ENCODE data around the gene CCDC88A.
"Not testable (repeated sequence)": the region's sequence is repeated elsewhere in the genome, so short reads cannot be mapped to it uniquely, and the experiment has no call there.

The CCDC88A gene

DNA sequence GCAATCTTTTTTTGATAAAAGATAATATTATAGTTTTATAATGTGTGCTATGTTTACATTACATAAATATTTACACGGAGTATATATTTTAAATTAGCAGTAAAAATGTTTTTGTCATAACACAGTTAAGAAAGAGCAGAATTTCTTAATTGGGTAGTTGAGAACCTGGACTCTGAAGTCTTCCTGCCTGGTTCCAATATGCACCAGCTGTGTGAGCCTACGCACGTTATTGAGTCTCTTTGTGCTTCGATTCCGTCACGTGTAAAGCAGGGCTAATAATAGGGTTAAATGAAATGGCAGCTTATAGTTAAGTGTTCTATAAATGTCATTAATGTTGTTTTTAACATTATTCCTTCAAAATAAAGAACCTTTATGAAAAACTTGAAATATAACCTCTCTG, 1.2 kb upstream of the CCDC88A start:
- DNase-seq: no peak

DNA sequence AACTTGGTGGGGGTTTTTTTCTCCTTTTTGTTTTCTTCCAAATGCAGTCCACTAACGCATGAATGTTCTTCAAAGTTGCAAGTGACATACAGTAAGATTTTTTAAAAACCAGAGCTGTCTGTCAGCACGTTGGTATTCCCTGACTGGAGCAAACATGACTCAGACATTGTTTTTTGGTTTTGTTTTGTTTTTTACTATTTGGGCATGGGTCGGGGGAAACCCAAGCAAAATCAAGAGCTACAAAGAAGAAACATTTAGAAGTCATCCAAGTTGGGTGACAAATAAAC, 726 bp upstream of the CCDC88A start:
- DNase-seq: no peak

DNA sequence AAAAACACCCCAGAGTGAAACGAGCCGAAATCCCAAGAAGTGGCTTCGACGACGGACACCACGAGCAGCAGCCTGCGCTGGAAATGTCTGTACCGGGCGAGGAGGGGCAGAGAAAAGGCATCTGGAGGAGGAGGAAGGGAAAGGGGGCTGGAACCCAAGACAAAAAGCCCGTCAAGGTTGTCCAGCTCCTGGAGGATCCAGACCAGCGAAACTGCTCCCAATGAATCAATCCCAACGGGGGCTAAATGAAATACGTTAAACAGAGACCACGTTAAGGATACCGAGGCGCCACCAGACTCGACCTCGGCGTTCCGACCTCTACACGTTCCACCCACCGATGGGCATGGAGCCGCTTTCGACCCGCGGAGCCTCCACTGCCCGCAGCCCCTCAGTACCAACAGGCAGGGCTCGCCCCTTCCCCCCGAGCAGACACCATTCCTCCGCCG, 400 bp downstream of the CCDC88A start:
- no peak for DNase-seq

DNA sequence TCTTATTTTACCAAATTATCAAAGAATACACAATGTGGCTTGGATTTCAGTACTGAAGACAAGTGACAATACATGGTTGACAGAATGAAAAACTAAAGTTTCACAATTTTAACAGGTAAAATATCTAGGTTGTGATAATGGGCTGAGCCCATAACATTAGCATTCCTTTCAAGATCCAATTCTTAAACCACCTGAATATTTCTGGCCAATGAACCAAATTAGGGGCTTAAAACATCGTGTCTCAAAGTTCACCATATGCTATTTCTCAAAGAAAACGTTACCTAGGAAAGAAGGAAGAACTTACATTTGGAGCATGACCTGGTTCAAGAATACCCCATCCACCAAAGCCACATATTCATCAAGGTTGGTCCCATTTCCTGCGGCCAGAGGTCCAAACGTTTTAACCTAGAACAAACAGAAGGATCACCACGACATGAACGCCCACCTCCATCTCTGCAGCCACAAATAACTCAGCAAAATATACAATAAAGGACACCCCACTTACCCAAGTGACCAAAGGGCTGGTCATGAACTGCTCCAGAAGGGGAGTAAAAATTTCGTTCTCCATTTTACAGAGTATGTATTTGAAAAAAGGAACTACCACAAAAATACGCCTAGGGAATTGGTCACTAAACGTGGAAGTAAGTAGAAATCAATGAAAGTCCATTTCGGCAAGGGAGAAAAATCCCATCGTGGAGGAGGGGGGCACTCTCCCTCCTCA, 984 bp downstream of the CCDC88A start:
- no peak for DNase-seq

DNA sequence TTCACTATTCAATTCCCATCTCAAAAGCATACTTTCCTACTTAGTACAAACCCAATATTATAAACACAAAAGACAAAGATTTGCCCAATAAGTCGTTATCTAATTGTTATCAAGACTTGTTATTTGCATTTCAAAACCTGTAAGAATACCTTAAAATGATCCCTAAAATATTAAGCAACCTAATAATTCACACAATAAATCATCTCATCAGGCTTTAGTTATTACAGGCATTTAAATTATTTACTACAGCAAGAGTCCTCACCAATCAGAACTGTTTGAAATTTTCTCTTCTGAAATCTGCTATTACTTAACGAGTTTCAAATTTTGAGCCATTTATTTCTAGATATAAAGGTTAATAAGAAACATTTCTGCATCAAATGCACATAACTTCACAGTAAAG, 1.6 kb downstream of the CCDC88A start:
- DNase-seq: no peak

DNA sequence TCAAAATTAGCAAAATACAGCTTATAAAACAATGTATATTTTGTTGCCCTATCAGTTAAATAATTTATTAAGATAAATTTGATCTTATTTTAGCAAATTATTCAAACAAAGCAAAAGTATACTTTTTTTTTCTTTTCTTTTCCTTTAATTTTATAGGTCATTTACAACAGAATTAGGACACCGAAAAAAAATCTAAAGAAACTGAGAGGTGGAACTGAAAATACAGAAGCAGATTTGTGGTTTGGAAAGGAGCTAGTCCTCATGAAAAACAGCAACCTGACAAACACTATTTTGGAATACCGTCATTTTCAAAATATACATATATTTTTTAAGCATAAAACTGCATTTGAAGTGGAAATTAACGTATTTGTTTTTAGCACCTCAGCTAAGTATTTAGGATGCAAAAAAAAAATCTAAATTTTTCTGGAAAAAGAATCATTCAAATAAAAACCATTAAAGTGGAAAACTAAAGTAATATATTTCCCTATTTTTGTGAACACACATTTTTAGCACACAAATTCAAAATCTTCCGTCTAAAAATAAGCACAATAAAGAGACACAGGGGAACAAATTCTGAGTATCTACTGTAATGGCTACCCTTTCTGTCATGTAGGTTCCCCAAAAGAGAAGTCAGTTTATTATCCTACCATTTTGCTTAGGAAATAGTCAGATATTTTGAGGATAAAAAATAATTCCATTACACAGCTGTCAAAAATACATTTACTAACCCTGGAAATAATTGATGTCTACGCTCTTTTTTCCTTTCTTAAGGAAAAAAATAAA, 2.7 kb downstream of the CCDC88A start:
- DNase-seq: no peak

DNA sequence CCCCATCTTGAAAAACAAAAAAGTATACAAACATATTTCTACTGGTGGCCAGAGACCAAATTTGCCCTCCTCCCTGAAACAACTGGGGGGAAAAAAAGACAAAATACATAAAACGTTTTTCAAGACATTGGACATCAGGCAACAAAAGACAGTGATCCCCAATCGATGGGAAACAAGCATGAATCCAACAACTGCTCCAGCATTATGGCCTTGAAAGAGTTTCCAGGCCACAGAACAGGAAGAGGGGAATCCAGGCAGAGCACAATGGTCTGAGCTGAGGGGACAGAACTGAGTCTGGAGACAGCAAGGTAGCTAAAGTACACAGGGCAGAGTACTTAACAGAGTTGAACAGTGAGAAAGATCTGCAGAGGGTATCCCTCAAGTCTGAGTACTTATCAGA, 4.4 kb downstream of the CCDC88A start:
- DNase-seq: no peak

DNA sequence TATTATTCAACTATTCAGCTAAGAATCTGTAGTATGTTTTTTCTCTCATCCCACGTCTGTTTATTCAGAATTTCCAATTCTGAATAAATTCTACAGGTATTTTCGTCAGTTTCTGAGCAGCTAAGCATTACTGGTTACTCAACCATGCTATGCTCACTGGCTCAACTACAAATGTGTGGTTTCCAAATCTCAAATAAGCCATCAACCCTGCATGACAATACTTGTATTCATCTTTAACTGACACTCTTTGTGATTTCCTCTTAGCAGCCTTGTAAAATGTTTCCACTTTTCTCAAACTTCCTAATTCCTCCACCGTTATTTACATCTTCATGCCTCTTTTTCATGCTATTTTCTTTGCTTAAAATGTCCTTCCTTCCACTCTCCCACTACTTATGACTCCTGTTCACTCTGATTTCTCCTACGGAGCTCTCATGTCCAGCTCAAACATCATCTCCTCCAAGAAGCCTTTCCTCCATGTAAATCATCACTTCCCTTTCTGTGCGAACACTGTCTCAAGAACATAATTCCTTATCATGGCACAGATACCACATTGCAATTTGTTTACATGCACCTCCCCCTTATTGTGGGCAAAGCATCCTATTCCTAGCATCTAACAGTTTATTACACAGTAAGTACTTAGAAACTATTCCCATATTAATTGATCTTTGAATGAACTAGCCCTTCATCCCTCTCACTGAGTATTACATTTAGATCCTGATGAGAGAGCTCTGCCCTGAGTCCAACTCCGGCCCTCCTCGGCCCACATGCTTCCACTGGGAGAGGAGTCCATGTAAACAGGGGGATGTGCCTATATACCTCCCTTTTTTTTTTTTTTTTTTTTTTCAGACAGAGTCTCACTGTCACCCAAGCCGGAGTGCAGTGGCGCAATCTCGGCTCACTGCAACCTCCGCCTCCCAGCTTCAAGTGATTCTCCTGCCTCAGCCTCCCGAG, 10.5 kb downstream of the CCDC88A start:
- DNase-seq: no peak

DNA sequence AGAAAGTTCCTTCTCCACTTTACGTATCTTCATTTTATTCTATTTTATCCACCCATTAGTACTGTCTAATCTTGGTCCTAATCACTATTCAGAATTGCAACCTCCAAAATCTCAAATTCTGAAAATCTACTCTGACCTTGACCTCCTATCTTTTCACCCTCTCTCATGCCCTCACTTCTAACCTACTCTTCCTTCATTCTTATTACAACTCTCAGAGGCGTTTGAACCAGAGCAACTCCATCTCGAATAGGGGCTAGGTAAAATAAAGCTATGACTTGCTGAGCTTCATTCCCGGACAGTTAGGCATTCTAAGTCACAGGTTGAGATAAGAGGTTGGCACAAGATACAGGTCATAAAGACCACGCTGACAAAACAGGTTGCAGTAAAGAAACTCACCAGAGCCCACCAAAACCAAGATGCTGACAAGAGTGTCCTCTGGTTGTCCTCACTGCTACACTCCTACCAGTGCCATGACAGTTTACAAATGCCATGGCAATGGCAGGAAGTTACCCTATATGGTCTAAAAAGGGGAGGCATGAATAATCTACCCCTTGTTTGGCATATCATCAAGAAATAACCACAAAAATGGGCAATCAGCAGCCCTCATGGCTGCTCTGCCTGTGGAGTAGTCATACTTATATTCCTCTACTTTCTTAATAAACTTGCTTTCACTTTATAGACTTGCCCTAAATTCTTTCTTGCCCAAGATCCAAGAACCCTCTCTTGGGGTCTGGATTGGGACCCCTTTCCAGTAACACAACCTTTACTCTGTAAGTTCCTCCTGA, 11.4 kb downstream of the CCDC88A start:
- no peak for DNase-seq

DNA sequence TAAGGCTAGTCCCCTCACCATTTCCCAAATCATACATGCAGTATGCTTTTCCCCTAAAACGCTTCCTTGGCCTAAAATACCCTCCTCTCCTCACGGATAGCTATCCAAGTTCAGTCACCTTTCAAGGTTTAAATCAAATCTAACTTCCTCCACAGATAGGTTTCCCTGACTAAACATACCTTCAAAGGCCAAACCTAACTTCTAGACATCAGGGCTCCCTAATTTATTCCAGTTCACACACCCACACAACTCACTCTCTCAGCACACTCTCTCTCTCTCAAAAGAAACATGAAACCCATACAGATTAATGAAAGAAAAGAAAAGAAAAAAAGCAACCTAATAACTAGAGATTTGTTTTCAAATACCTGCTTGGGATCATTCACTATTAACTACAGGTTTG, 14.5 kb downstream of the CCDC88A start:
- no peak for DNase-seq

DNA sequence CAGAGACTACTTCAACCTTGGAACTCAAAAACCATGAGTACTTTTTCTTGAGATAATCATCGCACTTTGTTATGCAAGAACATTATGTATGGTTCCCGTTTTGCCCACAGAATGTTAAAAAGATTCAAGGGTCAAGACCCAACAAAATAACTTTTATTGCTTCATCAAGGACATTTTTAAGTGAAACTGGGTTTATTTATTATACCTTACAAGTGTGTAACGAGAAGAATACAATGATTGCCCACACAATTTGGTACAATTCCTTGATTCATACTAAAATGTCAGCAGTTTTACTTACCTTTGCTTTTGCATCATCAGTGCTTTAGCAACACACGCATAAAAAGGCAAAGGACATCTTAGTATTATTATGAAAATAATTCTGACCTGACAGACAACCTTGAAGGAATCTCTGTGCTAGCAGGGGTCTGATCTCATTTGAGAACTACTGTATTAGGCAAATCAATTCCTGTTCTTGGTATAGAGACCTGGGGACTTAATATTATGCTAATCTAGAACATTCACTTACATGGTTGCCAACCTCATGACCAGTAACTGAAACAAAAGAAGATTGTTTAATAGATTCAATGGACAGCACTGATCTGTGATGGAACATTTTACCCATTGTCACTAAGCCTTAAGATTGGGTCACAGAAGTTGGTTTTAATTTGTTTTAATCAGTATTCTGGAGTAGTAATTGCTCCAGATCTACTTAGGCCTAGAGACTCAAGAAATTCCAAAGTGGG, 16.2 kb downstream of the CCDC88A start:
- no peak for DNase-seq

DNA sequence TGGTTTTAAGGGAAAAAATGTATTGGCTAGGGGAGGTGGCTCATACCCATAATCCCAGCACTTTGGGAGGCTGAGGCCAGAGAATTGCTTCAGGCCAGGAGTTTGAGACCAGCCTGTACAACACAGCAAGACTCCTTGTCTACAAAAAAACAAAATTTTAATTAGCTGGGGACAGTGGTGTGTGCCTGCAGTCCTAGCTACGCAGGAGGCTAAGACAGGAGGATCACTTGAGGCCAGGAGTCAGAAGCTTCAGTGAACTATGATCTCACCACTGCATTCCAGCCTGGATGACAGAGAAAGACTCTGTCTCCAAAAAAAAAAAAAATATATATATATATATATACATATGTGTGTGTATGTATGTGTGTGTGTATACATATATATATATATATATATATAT, 18.5 kb downstream of the CCDC88A start:
- DNase-seq: no peak

DNA sequence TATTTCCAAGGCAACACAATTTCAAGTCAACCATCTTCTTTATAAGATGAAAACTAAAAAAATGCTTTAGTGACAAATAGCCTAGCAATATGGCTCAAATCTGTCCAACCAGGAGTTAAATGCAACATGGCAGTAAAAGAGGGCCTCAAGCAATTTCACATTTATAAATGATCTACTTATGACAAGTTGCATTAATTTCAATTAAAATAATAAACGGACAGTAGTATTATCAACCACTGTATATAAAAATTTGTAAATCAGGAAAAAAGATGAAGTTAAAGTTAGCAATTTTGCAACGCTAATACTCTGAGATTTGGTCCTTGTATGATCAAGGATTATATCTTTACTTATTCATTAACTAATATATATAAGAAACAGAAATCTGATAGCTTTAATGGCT, 19.3 kb downstream of the CCDC88A start:
- DNase-seq: no peak

DNA sequence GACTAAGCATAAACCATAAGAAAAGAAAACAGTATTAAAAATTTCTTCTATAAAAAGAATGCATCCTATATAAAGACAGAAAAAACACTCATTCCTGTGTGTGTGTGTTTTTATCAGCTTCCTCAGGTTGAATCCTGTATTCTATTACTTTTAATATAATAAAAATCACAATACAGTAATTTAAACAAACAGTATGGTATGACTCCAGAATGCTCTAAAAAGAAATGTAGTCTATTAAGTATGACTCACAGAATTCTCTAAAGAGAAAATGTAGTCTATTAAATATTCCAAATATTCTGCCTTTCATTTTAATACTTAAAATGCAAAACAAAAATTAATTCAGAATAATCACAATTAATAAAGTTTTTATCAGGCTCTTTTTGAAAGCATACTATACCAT, 19.8 kb downstream of the CCDC88A start:
- DNase-seq: no peak

DNA sequence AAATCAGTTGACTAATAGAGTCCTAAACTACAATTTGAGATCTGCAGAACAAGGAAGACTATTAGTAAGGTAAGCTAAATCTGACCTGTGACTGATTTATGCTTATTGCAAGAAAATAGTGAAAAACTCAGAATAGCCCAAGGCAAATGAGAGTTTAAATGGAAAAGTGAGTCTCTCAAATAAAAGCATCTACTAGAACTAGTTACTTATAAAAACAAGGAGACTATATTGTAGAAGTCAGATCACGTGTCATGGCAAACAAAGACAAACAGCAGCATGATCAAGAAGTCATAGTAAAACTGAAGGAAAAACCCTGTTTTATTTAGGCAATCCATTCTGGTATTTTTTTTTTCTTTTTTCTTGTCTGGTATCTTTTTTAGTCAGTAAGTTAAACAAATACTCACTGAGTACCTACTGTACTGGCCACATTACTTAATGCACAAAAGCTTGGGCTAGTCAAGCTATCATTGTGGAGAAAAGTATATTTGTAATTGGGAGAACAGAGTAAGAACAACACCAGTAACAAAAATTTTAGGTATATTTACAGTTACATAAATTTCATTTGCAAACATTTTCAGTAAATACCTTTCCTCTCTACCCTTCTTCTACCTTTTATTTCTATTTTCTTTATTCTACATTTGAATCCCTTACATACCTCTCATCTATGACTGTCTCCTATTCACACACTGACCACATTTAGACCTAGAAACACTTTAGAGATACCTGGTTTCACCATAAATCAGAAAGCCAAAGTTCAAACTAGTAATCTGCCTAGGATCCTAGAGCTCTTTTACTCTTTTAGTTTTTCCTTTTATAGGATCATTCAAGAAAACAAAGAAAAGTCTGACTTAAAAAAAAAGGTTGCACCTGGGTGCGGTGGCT, 23.7 kb downstream of the CCDC88A start:
- no peak for DNase-seq

DNA sequence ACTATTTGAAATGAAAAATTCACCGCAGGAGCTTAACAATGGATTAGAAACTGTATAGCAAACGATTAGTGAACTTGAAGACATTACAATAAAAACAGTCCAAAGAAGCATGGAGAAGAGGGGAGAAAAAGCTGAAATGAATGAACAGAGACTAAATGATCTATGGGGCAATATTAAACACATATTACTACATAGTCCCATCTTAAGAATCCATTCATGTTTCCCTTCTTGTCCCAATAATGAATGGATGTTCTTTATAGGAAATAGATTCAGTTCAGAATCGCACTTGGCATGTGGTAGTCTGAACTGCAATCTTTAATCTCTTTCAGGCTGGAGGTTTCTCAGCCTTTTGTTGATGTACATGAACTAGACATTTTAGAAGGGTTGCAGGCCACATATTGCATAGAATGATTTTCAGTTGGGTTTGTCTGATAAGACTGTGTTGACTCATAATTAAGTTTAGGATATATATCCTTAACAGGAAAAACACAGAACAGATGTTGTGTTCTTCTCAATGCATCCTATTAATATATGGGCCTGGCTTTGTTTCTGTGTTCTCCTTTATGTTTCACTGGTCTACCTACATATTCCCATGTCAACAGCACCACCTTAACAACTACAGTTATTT, 27.9 kb downstream of the CCDC88A start:
- DNase-seq: no peak

DNA sequence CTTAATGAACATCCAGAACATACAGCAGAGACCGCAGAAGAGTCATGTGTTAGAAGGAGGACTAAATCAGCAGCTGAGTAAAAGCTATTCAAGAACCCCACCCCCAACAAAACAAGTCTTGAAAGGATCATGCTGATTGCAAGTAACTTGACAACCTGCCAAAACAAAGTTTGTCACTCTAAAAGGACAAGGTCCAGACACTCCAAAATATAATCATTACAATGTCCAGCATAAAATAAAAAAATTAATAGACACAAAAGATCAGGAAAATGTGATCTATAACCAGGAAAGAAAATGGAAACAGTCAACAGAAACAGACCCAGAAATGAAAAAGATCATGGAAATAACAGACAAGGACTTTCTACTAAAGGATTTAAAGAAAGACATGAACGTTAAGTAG, 28.5 kb downstream of the CCDC88A start:
- DNase-seq: no peak

DNA sequence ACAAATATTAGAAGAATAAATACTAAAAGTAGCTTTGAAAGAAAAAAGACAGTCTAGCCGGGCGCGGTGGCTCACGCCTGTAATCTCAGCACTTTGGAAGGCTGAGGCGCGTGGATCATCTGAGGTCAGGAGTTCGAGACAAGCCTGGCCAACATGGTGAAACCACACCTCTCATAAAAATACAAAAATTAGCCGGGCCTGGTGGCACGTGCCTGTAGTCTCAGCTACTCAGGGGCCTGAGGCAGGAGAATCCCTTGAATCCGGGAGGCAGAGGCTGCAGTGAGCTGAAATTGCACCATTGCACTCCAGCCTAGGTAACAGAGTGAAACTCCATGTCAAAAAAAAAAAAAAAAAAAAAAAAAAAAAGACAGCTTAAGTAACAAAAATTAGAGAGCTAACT, 34.1 kb downstream of the CCDC88A start:
- not testable (repeated sequence) for DNase-seq

DNA sequence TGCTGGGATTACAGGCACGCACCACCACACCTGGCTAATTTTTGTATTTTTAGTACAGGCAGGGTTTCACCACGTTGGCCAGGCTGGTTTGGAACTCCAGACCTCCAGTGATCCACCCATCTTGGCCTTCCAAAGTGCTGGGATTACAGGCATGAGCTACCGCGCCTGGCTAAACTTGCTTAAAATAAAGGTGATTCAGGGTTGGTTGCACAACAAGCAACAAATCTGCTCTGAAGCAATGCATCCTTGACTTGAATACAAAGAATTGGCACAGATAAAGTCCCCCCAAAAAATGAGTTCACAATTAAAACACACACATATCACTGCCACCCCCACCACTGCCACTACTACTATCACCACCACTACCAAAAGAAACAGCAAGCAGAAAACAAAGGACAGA, 34.9 kb downstream of the CCDC88A start:
- DNase-seq: no peak

DNA sequence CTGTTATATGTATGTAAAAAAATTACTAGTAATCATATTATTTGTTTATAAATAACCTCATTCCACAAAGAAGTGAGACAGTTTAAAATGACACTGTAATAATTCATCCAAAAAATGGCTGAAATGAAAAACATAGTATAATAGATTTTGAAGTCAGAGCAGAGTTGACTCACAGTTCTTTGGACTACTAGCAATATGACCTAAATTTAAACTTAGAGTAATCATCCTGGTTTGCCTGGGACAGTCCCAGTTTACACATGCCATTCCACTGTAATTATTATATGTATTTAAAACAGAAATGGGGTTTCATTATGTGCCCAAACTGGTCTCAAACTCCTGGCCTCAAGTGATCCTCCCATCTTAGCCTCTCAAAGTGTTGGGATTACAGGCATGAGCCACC, 48.3 kb downstream of the CCDC88A start:
- no peak for DNase-seq

DNA sequence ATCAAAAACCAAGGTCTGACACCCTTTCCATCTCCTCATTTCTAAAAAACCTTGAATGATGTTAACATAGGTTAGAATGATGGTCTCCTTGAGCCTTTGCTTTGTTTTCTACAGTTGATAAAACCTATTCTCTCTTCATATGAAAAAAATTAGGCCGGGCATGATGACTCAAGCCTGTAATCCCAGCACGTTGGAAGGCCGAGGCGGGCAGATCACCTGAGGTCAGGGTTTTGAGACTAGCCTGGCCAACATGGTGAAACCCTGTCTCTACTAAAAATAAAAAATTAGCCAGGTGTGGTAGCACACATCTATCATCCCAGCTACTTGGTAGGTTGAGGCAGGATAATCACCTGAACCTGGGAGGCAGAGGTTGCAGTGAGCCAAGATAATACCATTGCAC, 49.4 kb downstream of the CCDC88A start:
- no peak for DNase-seq

All from left hindlimb (tissue), 1 donor.